Stimulated activated CD4-positive, alpha-beta T cell treated with anti-CD3 and anti-CD28 coated beads, Interleukin-1b, Interleukin-23, amount 100 ng/mL, for 24 hours (primary cell): ENCODE results near the gene SCGB3A2.
"Not testable (repeated sequence)": the region's sequence is repeated elsewhere in the genome, so short reads cannot be mapped to it uniquely, and the experiment has no call there.

Experiments
- DNase-seq, 4 experiments: peaks; one replicate each; pipeline ENCODE4 v3.0.0-alpha.2; 2020; ENCODE audit warnings: low read depth in 4 of 4, low spot score in 1 of 4

Gene SCGB3A2

DNA sequence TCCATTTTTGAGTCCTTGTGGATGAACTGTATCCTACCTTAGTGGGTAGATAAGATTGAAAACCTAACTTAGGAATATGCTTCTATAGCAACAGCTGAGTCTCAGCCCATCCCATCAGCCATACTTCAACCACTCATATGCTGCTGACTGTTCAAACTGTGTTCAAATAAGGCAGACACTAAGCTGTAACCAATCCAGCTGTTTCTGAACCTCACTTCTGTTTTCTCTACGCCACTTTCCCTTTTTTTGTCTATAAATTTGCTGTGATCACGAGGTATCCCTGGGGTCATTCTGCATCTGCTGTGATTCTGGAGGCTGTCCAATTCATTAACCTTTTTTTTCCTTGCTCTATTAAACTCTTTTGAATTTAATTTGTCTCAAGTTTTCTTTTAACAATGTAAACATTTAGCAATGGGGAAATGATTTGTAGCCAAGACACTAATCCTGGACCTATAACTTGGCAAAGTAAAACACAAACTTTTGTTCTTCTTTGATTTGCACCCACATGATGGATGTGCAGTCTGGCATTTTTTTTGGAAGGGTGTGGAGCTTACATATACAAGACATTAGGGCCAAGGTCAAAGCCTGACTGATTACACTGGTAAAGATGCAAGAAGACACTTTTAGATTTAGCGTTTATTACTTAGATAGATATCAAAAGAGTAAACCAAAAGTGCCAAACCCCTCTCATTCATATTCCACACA, 14.9 kb upstream of the SCGB3A2 start:
- DNase-seq, result no peak

- no peak for DNase-seq
Observed at GRCh38 chr5:147869112-147869511, 9.4 kb upstream of the SCGB3A2 start.

DNA sequence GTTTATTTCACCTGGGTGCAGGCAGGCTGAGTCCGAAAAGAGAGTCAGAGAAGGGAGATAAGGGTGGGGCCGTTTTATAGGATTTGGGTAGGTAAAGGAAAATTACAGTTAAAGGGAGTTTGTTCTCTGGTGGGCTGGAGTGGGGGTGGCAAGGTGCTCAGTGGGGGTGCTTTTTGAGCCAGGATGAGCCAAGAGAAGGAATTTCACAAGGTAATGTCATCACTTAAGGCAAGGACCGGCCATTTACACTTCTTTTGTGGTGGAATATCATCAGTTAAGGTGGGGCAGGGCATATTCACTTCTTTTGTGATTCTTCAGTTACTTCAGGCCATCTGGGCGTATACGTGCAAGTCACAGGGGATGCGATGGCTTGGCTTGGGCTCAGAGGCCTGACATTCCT, 8.6 kb upstream of the SCGB3A2 start:
- DNase-seq, result not testable (repeated sequence)

- DNase-seq, result not testable (repeated sequence)
Observed at GRCh38 chr5:147871980-147872549, 6.4 kb upstream of the SCGB3A2 start.

GRCh38 chr5:147872744-147873435, 5.6 kb upstream of the SCGB3A2 start:
- DNase-seq, result not testable (repeated sequence)

- DNase-seq, result not testable (repeated sequence)
Observed at GRCh38 chr5:147874118-147874875, 4.2 kb upstream of the SCGB3A2 start.

- no peak for DNase-seq
Observed at GRCh38 chr5:147874910-147875367, 3.6 kb upstream of the SCGB3A2 start.

DNA sequence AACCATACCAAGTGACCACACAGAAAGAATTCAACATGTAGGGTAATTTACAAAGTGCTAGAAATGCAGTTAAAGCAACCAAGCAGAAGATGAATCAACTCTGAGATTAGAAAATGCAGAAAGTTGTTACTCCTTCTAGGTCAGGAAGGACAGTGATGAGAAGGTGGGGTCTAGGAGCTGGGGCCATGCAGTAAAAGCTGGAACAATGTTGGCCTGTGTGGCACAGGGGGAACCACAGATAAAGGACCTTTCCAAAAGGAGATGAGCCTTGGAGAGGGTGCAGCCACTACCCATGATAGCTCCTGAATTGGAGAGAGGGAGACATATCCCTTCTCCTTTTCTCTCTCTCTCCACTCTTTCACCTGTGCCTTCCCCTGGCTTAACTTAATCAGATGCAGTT, 2.4 kb upstream of the SCGB3A2 start:
- DNase-seq, result no peak

DNA sequence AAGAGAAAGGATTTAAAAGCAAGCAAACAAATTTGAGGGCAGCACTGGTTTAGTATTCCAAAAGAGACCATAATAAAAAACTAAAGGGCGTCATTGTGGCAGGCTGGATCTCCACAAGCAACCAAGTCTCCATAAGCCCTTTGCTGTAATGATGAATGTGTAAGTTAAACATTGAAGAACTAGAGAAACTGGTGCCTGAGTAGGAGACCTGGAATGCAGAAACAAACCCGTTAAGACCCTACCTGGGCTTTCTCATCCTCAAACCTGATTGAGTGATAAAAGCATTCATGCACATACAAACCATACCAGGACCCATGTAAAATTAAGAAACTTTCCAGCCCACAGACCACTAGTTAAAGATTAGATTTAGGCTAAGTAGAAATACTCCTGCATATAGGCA, 1.9 kb upstream of the SCGB3A2 start:
- DNase-seq, result no peak

DNA sequence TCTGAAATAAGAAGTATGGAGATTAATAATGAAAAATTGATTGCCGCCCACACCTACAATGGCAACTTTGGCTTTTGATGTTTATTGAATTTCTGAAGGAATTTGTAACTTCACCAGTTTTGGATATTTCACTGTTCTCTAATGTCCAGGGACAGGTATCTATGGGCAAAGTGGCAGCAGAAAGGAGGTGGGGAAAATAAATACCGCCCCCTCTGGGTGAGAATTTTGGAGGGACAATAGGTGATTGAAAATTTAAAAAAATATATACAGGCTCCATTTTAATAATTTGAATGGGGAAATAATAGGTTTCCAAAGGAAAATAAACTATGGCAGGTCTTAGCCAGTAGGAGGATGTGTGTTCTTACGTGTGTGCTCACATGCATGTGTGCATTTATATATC, 1.3 kb downstream of the SCGB3A2 start:
- DNase-seq, result no peak

DNA sequence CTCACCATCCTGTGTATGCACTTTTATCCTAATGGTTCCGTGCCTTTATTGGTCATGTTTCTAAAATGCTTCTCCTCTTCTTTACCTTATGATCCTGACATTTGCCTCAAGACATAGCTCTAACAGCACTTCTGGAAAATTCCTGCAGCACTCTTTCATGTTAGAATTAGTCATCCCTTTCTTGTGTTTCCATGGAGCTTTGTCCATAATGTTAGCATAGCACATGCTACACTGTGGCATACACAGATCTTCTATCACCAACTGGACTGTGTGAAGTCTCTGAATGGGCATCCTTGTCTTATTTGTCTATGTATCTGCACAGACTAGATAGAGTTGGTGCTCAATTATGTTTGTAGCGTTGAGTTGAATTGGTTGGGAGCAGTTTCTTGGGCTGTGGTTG, 2.0 kb downstream of the SCGB3A2 start:
- DNase-seq, result no peak

GRCh38 chr5:147882586-147883313, 4.2 kb downstream of the SCGB3A2 start:
- DNase-seq, result no peak

DNA sequence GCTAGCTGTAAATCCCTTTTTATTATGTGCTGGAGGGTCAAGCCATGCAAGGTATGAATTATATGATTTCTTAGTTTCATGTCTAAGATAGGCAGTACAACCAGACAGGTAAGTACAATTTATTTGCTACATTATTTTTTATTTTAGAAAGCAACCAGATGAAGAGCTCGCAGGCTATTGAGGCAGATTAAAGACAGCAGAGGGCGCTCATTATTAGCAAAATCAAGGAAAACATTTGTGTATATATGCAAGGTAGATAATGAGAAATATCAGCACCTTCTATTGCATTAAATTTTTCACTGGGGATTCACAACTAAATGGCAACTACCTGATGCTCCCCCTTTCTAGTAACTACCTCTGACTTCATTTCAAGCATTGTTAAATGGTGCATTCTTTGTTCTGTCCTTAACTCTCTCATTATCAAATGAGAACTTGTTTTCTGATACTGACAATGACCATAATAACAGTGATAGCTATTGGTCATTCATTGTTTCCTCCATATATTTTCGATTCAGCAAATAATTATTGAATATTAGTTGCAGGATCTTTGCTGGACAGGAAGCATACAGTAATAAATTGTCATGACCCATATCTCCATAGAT, 8.6 kb downstream of the SCGB3A2 start:
- no peak for DNase-seq

DNA sequence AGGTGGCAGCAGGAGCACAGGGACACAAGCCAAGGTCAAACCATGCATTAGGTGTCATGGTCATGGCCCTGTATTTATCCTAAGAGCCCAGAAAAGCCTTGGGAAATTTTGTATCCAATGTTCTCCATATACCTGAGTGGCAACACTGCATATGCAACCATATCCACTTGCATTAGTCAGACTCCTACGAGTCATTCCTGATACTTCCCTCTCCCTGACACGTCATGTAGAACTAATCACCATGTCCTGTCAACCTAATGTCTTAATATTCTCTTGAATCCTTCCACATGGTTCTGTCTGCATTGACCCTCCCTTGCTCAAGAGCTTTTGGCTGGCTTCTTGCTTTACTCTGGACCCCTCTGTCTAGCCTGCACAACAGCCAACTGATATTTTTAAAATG, 9.4 kb downstream of the SCGB3A2 start:
- DNase-seq, result no peak

GRCh38 chr5:147892696-147893296, 14.3 kb downstream of the SCGB3A2 start:
- no peak for DNase-seq

GRCh38 chr5:147893820-147894219, 15.3 kb downstream of the SCGB3A2 start:
- no peak for DNase-seq

DNA sequence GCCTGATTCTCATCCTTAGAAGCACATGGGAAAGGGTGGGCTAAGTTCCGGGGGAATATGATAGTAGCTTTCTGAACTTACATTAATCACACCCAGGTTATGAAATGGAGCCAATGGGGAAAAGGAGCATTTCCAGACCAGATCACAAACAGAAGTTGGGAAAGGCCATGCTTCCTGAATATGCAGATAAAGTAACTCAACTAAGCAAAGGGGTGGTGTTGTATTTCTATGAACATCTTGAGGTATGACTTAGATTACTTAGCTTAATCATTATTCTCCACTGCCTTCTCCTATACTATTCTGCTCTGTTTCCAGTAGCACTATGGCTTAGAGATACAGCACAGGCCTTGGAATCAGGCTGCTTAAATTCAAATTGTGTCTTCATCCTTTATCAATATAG, 17.4 kb downstream of the SCGB3A2 start:
- DNase-seq, result no peak

- no peak for DNase-seq
Observed at GRCh38 chr5:147898875-147899401, 20.4 kb downstream of the SCGB3A2 start.

DNA sequence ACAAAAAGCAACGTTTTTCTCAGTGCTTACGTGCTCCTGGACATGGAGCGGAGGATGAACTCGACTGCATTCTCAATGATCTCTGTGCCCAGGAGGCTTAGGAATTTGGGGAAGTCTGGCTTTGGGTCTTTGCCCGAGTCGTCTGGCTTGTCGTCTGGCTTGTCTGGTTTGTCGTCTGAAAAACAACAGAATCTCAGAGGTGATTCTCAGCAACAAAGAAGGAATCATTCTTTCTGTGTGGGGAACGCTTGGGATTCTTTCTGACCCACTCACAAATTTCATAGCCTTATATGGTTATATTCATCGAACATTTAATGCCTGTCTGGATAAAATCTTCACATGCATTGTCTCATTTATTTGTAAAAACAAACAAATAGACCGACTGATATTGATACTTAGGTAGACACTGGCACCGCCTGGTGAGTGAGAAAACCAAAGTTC, 23.1 kb downstream of the SCGB3A2 start:
- DNase-seq, result no peak

DNA sequence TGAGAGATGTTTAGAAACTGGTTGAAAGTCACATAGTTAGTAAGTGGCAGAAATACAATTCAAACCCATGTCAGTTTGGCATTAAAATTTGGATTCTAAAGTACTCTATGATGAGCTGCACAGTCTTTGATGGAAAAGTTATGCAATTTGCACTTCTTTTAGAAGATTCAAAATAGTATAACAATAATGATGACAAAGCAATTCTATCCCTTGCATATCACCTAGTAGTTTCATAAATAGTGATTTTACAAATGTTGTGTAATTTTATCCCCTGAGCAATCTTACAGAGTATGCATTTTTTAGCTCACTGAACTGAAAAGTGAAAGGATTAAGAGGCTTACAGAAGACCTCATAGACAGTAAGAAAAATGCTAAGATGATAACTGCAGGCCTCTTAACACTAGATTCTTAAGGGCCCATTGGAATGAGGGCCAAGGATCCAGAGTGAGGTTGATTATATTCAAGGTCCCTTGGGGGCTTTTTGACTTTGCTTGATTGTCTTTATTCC, 24.2 kb downstream of the SCGB3A2 start:
- no peak for DNase-seq
